SK-N-SH (cell line): Measurements from ENCODE around the gene CELSR1.

Experiments used
- EP300 ChIP-seq, 2 experiments: IDR thresholded peaks; 2 replicates each; pipeline versions ENCODE4 v1.4.0 to v1.6.1; 2012; ENCODE audit warnings: borderline replicate concordance in 1 of 2, low read depth in 1 of 2, low read length in 1 of 2
- FOXM1 ChIP-seq: IDR thresholded peaks from 2 replicates; pipeline ENCODE4 v1.4.0; 2012; ENCODE audit warnings: low read depth, mild to moderate bottlenecking
- RAD21 ChIP-seq: IDR thresholded peaks from 2 replicates; pipeline ENCODE4 v1.6.1; 2012; ENCODE audit warnings: mild to moderate bottlenecking, low read length
- TF ChIP-seq, protein P1 (sequence below): fragments of 200-600 bp; sonication (generic); IDR thresholded peaks from 2 replicates; pipeline ENCODE4 v1.6.1; 2017; ENCODE audit warnings: antibody characterized with exemption, mild to moderate bottlenecking, moderate library complexity

DNA sequence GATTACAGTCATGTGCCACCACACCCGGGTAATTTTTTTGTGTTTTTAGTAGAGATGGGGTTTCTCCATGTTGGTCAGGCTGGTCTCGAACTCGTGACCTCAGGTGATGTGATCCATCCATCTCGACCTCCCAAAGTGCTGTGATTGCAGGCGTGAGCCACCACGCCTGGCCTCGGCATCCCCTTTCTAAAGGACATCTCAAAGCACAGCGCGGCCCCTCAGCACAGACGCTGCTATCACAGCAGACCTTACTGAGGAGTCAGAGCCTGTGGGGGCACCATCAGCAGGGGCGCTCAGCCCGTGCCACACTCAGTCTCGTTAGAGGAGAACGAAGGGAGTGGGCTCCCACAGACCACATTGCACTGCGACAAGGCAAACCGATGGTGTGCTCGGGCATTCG is 19.4 kb downstream of the CELSR1 start:
- TF ChIP-seq EP300 (IDR thresholded peaks at IDR 0.05; ENCODE audit: borderline replicate concordance in 1 of 2, low read depth in 1 of 2, low read length in 1 of 2) = no peak
- TF ChIP-seq, protein P1, sequence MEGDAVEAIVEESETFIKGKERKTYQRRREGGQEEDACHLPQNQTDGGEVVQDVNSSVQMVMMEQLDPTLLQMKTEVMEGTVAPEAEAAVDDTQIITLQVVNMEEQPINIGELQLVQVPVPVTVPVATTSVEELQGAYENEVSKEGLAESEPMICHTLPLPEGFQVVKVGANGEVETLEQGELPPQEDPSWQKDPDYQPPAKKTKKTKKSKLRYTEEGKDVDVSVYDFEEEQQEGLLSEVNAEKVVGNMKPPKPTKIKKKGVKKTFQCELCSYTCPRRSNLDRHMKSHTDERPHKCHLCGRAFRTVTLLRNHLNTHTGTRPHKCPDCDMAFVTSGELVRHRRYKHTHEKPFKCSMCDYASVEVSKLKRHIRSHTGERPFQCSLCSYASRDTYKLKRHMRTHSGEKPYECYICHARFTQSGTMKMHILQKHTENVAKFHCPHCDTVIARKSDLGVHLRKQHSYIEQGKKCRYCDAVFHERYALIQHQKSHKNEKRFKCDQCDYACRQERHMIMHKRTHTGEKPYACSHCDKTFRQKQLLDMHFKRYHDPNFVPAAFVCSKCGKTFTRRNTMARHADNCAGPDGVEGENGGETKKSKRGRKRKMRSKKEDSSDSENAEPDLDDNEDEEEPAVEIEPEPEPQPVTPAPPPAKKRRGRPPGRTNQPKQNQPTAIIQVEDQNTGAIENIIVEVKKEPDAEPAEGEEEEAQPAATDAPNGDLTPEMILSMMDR = no peak
- no peak for TF ChIP-seq FOXM1
- no peak for TF ChIP-seq RAD21
